Activated naive CD4-positive, alpha-beta T cell (primary cell): ENCODE measurements around the gene ZNF583.
A peak's percentile ranks its signal among the peaks of the same experiment; 100 is the strongest.

Source experiments
- DNase-seq, 4 experiments: peaks; one replicate each; lab custom pipeline; 2025; lab: John Stamatoyannopoulos, UW

Gene ZNF583

DNA sequence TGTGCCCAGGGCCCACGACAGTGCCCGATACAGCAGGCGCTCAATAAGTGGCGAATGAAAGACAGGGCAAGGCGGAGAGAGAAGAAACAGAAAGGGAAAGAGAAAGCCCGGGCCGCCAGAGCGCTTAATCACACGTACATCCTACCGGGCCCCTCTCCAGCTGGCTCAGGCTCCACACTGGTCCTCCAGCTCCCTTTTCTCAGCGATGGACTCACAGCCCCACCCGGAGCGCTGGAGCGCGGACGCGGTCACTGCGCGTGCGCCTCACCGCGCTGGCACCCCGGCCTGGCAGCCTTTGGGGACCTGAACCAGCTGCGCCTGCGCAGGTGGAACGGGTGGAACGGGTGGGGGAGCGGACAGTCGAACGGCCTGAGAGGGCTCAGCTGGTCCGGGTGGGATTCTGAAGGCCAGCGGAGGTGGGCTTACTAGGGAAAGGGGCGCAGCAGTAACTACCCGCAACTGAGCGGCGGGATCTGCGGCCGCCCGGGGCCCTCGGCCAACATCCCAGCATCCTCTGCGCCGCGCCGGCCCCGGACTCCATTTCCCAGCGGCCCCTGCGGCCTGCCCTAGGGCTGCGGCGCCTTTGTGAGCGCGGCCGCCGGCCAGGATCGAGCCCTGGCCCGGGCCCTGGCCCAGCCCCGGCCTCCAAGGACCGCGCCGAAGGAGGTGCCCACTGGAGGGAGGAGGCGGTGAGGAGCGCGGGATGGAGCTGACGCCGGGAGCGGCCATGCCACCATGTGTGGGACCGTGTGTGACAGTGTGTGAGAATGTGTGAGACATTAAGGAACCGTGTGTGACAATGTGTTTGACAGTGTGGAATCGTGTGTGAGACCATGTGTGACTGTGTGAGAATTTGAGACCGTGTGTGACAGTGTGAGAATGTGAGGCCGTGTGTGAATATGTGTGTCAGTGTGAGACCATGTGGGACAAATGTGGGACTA is at the start of gene ZNF583:
TSS of gene ZNF583 (plus strand) at position 569 of the 941 bp plus-strand sequence. CDS start 2,783 bp downstream, outside the sequence.
- peak; percentile 73 to 86 (median 74) for DNase-seq

DNA sequence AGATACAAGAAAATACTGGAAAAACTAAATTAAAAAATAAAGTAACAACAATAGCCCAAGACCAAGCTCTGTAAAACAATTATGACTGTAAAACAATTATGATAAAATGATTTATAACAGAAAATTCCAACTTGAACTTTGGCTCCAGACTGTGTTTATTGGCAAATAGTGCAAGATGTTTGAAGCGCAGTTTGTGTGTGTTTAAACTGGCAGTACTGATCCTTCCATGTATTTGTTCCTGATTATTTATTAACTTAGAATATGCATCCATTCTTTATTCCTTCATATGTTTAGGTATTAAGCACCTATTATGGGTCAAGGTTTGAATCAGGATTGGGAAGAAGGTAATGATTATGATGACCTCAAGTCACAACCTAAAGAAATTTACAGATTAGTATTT is 48.6 kb upstream of the ZNF583 start:
- DNase-seq: no peak

GRCh38 chr19:56356944-56357343 is 47.2 kb upstream of the ZNF583 start:
- no peak for DNase-seq

DNA sequence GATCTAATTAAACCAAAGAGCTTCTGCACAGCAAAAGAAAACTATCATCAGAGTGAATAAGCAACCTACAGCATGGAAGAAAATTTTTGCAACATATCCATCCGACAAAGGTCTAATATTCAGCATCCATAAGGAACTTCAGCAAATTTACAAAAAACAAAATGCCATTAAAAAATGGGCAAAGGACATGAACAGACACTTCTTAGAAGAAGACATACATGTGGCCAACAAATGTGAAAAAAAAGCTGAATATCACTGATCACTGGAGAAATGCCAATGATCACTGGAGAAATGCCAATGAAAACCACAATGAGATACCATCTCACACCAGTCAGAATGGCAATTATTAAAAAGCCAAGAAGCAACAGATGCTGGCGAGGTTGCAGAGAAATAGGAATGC is 43.3 kb upstream of the ZNF583 start:
- DNase-seq: no peak

DNA sequence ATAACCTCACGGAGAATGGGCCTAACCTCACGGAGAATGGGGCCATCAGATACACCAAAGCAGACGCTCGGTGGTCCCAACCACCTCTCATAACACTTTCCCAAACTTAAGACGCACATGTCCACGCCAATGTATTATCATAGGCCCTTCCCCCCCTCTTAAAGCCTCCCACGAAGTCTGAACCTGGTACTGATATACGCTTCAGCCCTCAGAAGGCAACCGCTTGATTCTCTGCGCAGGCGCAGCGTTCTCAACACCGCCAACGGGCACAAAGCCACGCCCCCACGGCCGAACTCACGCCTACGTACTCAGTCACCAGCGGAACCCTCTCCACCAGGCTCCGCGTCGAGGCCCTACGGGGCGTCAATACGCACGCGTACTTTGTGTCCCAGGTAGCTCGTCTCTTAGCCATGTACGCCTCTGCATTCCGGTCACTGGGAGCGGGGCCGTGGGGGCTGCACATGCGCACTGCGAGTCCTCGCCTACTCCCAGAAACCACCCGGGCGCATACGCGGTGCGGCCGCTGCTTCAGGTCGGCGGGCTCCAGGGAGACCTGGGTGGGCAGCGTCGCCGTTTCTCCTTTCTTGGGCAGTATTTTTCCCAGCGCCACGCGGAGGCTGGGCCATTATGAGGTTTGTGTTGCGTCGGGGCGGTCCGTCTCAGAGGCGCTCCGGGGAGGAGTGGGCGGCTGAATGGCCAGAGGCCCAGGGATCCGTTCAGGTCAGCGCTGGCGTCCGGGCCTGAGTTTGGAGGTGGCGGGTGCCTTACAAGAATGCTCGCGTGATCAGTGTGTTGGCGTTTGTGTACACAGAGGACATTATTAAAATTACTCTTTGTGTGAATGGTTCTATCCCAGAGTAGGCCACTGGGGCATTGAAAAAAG is 36.1 kb upstream of the ZNF583 start:
- peak; percentile 44 to 74 (median 56) for DNase-seq

GRCh38 chr19:56369886-56370676 is 34.1 kb upstream of the ZNF583 start:
- DNase-seq: no peak

- DNase-seq: no peak
Observed at GRCh38 chr19:56372281-56372680, 31.9 kb upstream of the ZNF583 start.

DNA sequence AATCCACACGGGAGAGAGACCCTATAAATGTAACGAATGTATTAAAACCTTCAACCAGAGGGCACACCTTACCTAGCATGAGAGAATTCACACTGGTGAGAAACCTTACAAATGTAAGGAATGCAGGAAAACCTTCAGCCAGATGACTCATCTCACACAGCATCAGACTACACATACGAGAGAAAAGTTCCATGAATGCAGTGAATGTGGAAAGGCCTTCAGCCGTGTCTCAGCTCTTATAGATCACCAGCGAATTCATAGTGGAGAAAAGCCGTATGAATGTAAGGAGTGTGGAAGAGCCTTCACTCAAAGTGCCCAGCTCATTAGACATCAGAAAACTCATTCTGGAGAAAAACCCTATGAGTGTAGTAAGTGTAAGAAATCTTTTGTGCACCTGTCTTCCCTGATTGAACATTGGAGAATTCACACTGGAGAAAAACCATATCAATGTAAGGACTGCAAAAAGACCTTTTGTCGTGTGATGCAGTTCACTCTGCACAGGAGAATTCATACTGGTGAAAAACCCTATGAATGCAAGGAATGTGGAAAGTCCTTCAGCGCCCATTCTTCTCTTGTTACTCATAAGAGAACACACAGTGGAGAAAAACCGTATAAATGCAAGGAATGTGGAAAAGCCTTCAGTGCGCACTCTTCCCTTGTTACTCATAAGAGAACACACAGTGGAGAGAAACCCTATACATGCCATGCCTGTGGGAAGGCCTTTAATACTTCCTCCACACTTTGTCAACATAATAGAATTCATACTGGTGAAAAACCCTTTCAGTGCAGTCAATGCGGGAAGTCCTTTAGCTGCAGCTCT is 26.8 kb upstream of the ZNF583 start:
- no peak for DNase-seq

GRCh38 chr19:56383826-56384605 is 20.1 kb upstream of the ZNF583 start:
- DNase-seq: no peak

DNA sequence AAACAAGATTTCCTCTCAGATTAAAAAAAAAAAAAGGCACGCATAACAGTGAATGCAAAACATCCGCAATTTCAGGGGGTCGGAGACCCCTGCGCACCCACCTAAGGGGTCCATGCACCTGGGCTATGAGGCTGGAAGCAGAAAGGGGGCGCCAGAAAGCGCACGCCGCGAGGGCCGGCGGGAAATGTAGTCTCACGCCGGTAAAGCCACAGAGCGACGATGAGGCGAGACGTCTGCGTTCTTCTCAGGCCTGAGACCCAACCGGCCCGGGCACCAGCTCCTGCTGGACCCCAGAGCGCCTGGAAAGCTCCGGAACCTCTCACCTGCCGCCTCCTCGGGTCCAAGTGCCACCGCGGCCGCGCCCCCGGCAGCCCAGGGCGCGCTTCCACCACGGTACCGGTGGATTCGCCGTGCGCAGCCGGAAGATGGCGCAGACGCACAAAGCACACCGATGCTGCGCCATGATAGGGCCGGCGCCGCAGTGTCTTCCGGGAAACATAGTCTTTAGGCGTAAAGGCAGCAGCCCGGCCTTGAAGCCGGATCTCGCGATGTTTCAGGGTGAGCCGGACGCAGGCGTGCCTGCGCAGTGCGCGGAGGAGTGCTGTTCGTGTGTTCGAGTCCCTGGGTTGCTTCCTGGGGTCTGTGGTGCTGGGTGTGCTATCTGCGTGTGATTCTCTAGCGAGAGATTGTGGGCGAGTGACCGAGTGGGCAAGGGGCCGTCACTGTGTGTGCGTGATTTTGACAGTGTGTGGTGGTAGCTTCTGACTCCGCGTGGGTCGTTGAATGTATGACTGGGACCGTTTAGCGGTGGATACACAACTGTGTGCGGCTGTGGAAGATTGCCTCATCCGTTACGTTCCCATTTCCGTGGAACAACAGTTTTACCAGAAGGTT is 10.8 kb upstream of the ZNF583 start, which contains the start of gene ZNF582:
TSS of gene ZNF582 (minus strand) at position 416 of the 894 bp plus-strand sequence. CDS start 1,782 bp downstream, outside the sequence.
- DNase-seq: peak; percentile 54 to 85 (median 77)

DNA sequence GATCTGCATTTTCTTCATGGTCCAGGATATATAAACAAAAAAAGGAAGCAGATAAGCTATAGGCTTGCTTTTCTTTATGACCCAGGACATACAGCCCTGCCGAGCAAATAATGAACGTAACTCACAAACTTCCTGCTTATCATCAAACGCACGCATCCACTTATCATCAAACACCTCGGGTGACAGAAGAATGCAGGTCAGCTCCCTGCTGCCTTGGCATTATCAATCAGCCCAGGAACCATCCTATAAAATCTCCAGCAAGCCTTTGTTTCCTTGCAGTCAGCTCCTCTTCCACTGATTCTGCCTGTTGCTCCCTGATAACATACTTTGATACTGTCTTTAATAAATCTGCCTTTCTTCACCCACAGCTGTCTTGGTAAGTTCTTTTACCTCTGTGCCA is 5.3 kb upstream of the ZNF583 start:
- no peak for DNase-seq

- no peak for DNase-seq
Observed at GRCh38 chr19:56400485-56400884, 3.6 kb upstream of the ZNF583 start.

DNA sequence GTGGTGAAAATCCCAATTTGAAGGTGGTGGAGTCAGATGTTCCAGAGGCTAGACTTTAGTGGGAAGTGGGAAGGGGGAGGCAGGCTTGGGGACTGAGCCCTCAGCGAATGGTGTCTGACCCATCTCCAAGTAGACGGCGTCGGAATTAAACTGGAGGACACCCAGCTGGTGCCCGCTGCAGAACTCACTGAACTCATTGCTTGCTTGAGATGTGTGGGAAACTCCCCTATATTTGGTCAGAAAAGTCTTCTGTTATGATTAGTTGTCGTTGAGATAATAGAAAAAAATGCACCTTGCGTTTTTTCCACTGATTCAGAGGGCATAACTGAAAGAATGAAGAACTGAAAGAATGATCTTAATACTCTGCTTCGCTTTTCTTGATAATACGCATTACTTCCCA is 871 bp upstream of the ZNF583 start:
- DNase-seq: no peak

GRCh38 chr19:56404705-56405056 is 549 bp downstream of the ZNF583 start:
- DNase-seq: no peak

DNA sequence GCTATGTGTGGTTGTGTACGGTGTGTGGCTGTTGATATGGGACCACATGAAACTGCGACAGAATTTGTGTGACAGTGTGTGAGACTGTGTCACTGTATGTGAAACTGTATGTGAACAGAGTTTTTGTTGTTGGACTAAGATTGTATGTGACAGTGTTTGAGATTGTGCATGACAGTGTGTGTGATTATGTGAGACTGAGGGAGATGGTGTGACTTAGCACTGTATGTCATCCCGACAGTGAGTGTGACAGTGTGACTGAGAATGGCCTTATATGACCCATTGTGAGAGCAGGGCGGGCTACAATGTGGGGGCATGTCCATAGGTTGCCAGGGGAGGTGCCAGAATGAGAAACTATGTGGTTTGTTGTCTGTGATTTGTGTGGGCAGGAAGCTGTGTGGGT is 930 bp downstream of the ZNF583 start:
- DNase-seq: no peak

DNA sequence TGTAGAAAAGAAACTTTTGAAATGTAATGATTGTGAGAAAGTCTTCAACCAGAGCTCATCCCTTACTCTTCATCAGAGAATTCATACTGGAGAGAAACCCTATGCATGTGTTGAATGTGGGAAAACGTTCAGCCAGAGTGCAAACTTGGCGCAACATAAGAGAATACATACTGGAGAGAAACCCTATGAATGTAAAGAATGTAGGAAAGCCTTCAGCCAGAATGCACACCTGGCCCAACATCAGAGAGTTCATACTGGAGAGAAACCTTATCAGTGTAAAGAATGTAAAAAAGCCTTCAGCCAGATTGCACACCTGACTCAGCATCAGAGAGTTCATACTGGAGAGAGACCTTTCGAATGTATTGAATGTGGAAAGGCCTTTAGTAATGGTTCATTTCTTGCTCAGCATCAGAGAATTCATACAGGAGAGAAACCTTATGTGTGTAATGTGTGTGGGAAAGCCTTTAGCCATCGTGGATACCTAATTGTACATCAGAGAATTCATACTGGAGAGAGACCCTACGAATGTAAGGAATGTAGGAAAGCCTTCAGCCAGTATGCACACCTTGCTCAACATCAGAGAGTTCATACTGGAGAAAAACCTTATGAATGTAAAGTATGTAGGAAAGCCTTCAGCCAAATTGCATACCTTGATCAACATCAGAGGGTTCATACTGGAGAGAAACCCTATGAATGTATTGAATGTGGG is 19.3 kb downstream of the ZNF583 start:
- DNase-seq: no peak

GRCh38 chr19:56423985-56424353 is 19.8 kb downstream of the ZNF583 start:
- no peak for DNase-seq

DNA sequence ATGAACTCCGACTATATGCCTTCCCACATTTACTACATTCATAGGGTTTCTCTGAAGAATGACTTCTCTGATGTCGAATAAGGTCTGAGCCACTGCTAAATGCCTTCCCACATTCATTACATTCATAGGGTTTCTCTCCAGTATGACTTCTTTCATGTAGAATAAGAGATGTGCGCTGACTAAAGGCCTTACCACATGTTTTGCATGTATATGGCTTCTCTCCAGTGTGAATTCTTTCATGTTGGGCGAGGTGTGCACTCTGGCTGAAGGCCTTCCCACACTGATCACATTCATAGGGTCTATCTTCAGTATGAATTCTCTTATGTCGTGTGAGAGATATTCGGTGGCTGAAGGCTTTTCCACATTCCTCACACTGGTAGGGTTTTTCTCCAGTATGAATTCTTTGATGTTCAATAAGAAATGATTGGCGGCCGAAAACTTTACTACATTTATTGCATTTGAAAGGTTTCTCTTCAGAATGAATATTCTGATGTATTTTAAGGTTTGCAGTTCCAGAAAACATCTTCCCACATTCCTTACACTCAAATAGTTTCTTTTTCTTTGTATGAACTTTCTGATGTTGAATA is 37.2 kb downstream of the ZNF583 start:
- DNase-seq: no peak
